Memory B cell (primary cell): ENCODE data around the gene IL1RAPL1.

Source experiments
- ATAC-seq: fragments of 150-1000 bp; cut with Tn5 transposase; 2 replicates; pipeline ENCODE4 v1.10.0; 2021; ENCODE audit warnings: low read depth, mild to moderate bottlenecking, moderate library complexity
- DNase-seq, 2 donors: peaks; one replicate each; pipeline ENCODE4 v3.0.0; 2022; ENCODE audit warnings: low spot score in 2 of 2
- H3K27ac Mint-ChIP-seq: one replicate; pipeline ENCODE4 v1.8.0; 2022; ENCODE audit warnings: mild to moderate bottlenecking, moderate library complexity, mixed read lengths
- H3K27me3 Mint-ChIP-seq: one replicate; pipeline ENCODE4 v1.8.0; 2022; ENCODE audit warnings: mixed read lengths
- H3K36me3 Mint-ChIP-seq: one replicate; pipeline ENCODE4 v1.8.0; 2022; ENCODE audit warnings: mild to moderate bottlenecking, mixed read lengths
- H3K4me1 Mint-ChIP-seq: one replicate; pipeline ENCODE4 v1.8.0; 2022; ENCODE audit warnings: mixed read lengths
- H3K4me3 Mint-ChIP-seq: one replicate; pipeline ENCODE4 v1.8.0; 2022; ENCODE audit warnings: mild to moderate bottlenecking, moderate library complexity, mixed read lengths
- H3K9me3 Mint-ChIP-seq: one replicate; pipeline ENCODE4 v1.8.0; 2022; ENCODE audit warnings: mixed read lengths

Gene IL1RAPL1

GRCh38 chrX:29604381-29604780 is 1017.1 kb downstream of the IL1RAPL1 start:
- no peak for DNase-seq
- H3K27me3 Mint-ChIP-seq, result no peaks in the 10 kb centered on the region
- no peaks in the 10 kb centered on the region for H3K4me1 Mint-ChIP-seq
- H3K36me3 Mint-ChIP-seq, result no peaks in the 10 kb centered on the region
- no peak overlapping the region for H3K27ac Mint-ChIP-seq
- H3K9me3 Mint-ChIP-seq, result no peaks in the 10 kb centered on the region
- ATAC-seq, result no peak
- no peak overlapping the region for H3K4me3 Mint-ChIP-seq

GRCh38 chrX:29617276-29617675 is 1030.0 kb downstream of the IL1RAPL1 start:
- no peak for ATAC-seq
- no peak for DNase-seq
- H3K4me3 Mint-ChIP-seq, result no peak overlapping the region
- H3K36me3 Mint-ChIP-seq, result no peaks in the 10 kb centered on the region
- peaks cover 3% of the 10 kb centered on the region for H3K9me3 Mint-ChIP-seq
- H3K27ac Mint-ChIP-seq, result no peak overlapping the region
- H3K27me3 Mint-ChIP-seq, result no peaks in the 10 kb centered on the region
- no peaks in the 10 kb centered on the region for H3K4me1 Mint-ChIP-seq

GRCh38 chrX:29617725-29618124 is 1030.5 kb downstream of the IL1RAPL1 start:
- no peaks in the 10 kb centered on the region for H3K4me1 Mint-ChIP-seq
- H3K27me3 Mint-ChIP-seq, result no peaks in the 10 kb centered on the region
- H3K9me3 Mint-ChIP-seq, result peaks cover 3% of the 10 kb centered on the region
- no peak for DNase-seq
- H3K4me3 Mint-ChIP-seq, result no peak overlapping the region
- H3K36me3 Mint-ChIP-seq, result no peaks in the 10 kb centered on the region
- ATAC-seq, result no peak
- H3K27ac Mint-ChIP-seq, result no peak overlapping the region

GRCh38 chrX:29627833-29628232 is 1040.6 kb downstream of the IL1RAPL1 start:
- Mint-ChIP-seq H3K27me3 (no peaks in the 10 kb centered on the region), H3K4me1 (no peaks in the 10 kb centered on the region), H3K4me3 (no peak overlapping the region), H3K36me3 (no peaks in the 10 kb centered on the region), H3K27ac (no peak overlapping the region), H3K9me3 (no peaks in the 10 kb centered on the region)
- DNase-seq (no peak), ATAC-seq (no peak)

- no peak overlapping the region for H3K4me3 Mint-ChIP-seq
- H3K9me3 Mint-ChIP-seq, result no peaks in the 10 kb centered on the region
- no peaks in the 10 kb centered on the region for H3K27me3 Mint-ChIP-seq
- no peak for ATAC-seq
- no peaks in the 10 kb centered on the region for H3K4me1 Mint-ChIP-seq
- no peak for DNase-seq
- H3K36me3 Mint-ChIP-seq, result no peaks in the 10 kb centered on the region
- no peak overlapping the region for H3K27ac Mint-ChIP-seq
Measured at GRCh38 chrX:29634516-29634915, 1047.3 kb downstream of the IL1RAPL1 start.

- ATAC-seq, result no peak
- Mint-ChIP-seq H3K36me3 (no peaks in the 10 kb centered on the region), H3K4me3 (no peak overlapping the region), H3K27me3 (no peaks in the 10 kb centered on the region), H3K27ac (no peak overlapping the region), H3K9me3 (peaks cover 3% of the 10 kb centered on the region), H3K4me1 (no peaks in the 10 kb centered on the region)
- no peak for DNase-seq
Measured at GRCh38 chrX:29636331-29636730, 1049.1 kb downstream of the IL1RAPL1 start.

- Mint-ChIP-seq H3K4me1 (no peaks in the 10 kb centered on the region), H3K36me3 (no peaks in the 10 kb centered on the region), H3K4me3 (no peak overlapping the region), H3K9me3 (peaks cover 3% of the 10 kb centered on the region), H3K27me3 (no peaks in the 10 kb centered on the region), H3K27ac (no peak overlapping the region)
- DNase-seq (no peak), ATAC-seq (no peak)
Measured at GRCh38 chrX:29640106-29640505, 1052.9 kb downstream of the IL1RAPL1 start.

GRCh38 chrX:29641461-29641860 is 1054.2 kb downstream of the IL1RAPL1 start:
- Mint-ChIP-seq H3K4me3 (no peak overlapping the region), H3K9me3 (peaks cover 3% of the 10 kb centered on the region), H3K27ac (no peak overlapping the region), H3K27me3 (no peaks in the 10 kb centered on the region), H3K36me3 (no peaks in the 10 kb centered on the region), H3K4me1 (no peaks in the 10 kb centered on the region)
- ATAC-seq (no peak), DNase-seq (no peak)

GRCh38 chrX:29643181-29643580 is 1055.9 kb downstream of the IL1RAPL1 start:
- Mint-ChIP-seq H3K4me1 (no peaks in the 10 kb centered on the region), H3K36me3 (no peaks in the 10 kb centered on the region), H3K9me3 (peaks cover 3% of the 10 kb centered on the region), H3K27ac (no peak overlapping the region), H3K4me3 (no peak overlapping the region), H3K27me3 (no peaks in the 10 kb centered on the region)
- DNase-seq (no peak), ATAC-seq (no peak)

- ATAC-seq, result no peak
Measured at GRCh38 chrX:29648161-29648560, 1060.9 kb downstream of the IL1RAPL1 start.

GRCh38 chrX:29652484-29652883 is 1065.2 kb downstream of the IL1RAPL1 start:
- no peak for ATAC-seq
- Mint-ChIP-seq H3K4me1 (no peaks in the 10 kb centered on the region), H3K4me3 (no peak overlapping the region), H3K27me3 (no peaks in the 10 kb centered on the region), H3K36me3 (no peaks in the 10 kb centered on the region), H3K9me3 (peaks cover 2% of the 10 kb centered on the region), H3K27ac (no peak overlapping the region)
- no peak for DNase-seq

More at GRCh38 chrX:29648161-29648560, 1060.9 kb downstream of the IL1RAPL1 start:
- peaks cover 2% of the 10 kb centered on the region for H3K9me3 Mint-ChIP-seq
- H3K27me3 Mint-ChIP-seq, result no peaks in the 10 kb centered on the region
- H3K27ac Mint-ChIP-seq, result no peak overlapping the region
- no peaks in the 10 kb centered on the region for H3K36me3 Mint-ChIP-seq
- DNase-seq, result no peak
- no peak overlapping the region for H3K4me3 Mint-ChIP-seq
- no peaks in the 10 kb centered on the region for H3K4me1 Mint-ChIP-seq

GRCh38 chrX:29653721-29654120 is 1066.5 kb downstream of the IL1RAPL1 start:
- Mint-ChIP-seq H3K27me3 (no peaks in the 10 kb centered on the region), H3K4me3 (no peak overlapping the region), H3K4me1 (no peaks in the 10 kb centered on the region), H3K27ac (no peak overlapping the region), H3K9me3 (no peaks in the 10 kb centered on the region), H3K36me3 (no peaks in the 10 kb centered on the region)
- ATAC-seq, result no peak
- DNase-seq, result no peak

- H3K9me3 Mint-ChIP-seq, result peaks cover 2% of the 10 kb centered on the region
- ATAC-seq, result no peak
- H3K36me3 Mint-ChIP-seq, result no peaks in the 10 kb centered on the region
- no peaks in the 10 kb centered on the region for H3K27me3 Mint-ChIP-seq
- H3K27ac Mint-ChIP-seq, result no peak overlapping the region
- no peaks in the 10 kb centered on the region for H3K4me1 Mint-ChIP-seq
- no peak for DNase-seq
- H3K4me3 Mint-ChIP-seq, result no peak overlapping the region
Measured at GRCh38 chrX:29659911-29660310, 1072.7 kb downstream of the IL1RAPL1 start.

- no peak for DNase-seq
- Mint-ChIP-seq H3K4me1 (no peaks in the 10 kb centered on the region), H3K36me3 (no peaks in the 10 kb centered on the region), H3K9me3 (peaks cover 2% of the 10 kb centered on the region), H3K27ac (no peak overlapping the region), H3K4me3 (no peak overlapping the region), H3K27me3 (no peaks in the 10 kb centered on the region)
- ATAC-seq, result no peak
Measured at GRCh38 chrX:29661290-29661689, 1074.0 kb downstream of the IL1RAPL1 start.

GRCh38 chrX:29662101-29662500 is 1074.9 kb downstream of the IL1RAPL1 start:
- H3K4me3 Mint-ChIP-seq, result no peak overlapping the region
- DNase-seq (no peak), ATAC-seq (no peak)
- no peaks in the 10 kb centered on the region for H3K4me1 Mint-ChIP-seq
- H3K27ac Mint-ChIP-seq, result no peak overlapping the region
- no peaks in the 10 kb centered on the region for H3K36me3 Mint-ChIP-seq
- H3K27me3 Mint-ChIP-seq, result no peaks in the 10 kb centered on the region
- peaks cover 2% of the 10 kb centered on the region for H3K9me3 Mint-ChIP-seq
